AG04449 (cell line): ENCODE measurements around the gene HIVEP2.

ENCODE experiments used
- CTCF ChIA-PET: fragments of 350-600 bp; formaldehyde crosslinking; extraction: SDS; loops from one replicate; lab custom pipeline; 2021; ENCODE audit warnings: antibody characterized with exemption; lab: Yijun Ruan, JAX
- POLR2A ChIA-PET: fragments of 400-600, 350-600 bp; formaldehyde crosslinking; extraction: SDS; loops from one replicate; lab custom pipeline; 2020; ENCODE audit warnings: antibody characterized with exemption, inconsistent platforms; lab: Yijun Ruan, JAX
- DNase-seq: peaks from one replicate; pipeline ENCODE4 v3.0.0-alpha.2; 2010; ENCODE audit warnings: low read depth, low spot score
- H3K4me3 ChIP-seq: 2 replicates; pipeline ENCODE4 v1.5.1; 2011; ENCODE audit warnings: low read depth, mild to moderate bottlenecking, control low read depth, low read length
- TF ChIP-seq, protein P1 (sequence below): IDR thresholded peaks from one replicate; pipeline ENCODE4 v1.5.1; 2011; ENCODE audit warnings: mild to moderate bottlenecking, moderate library complexity, low read length, control low read depth, inconsistent platforms; ENCODE audit not compliant: insufficient read depth; ENCODE audit errors: missing control alignments

Gene HIVEP2

DNA sequence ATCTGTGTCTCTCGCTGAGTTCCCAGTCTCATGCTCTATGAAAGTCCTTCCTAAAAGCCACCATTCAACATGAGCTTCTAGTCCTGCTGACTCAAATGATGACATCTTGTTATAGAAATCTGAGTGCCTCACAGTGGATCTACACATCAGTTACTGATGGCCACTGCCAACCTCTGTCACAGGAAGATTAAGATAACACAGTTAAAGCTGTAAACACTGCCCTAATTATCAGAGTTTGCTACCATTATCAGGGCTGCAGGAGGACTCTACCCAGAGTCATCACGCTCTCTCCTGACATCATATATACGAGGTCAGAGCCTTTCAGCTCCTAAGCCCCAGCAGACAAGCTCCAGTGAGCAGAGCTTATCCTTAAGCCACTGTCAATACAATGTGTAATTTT, 63.2 kb downstream of the HIVEP2 start:
- ChIA-PET CTCF (interaction anchor here (1.0 to 2.8 kb wide), 4 partner anchors 8 to 546 kb away, joined by 3 to 9 read pairs (median 4); no protein-coding TSS in a partner anchor), POLR2A (interaction anchor here (0.6 to 1.4 kb wide), 3 partner anchors 35 to 256 kb away, joined by 3 to 5 read pairs (median 3); no protein-coding TSS in a partner anchor)
- DNase-seq = no peak
- H3K4me3 ChIP-seq = no peak overlapping the region
- TF ChIP-seq, protein P1, sequence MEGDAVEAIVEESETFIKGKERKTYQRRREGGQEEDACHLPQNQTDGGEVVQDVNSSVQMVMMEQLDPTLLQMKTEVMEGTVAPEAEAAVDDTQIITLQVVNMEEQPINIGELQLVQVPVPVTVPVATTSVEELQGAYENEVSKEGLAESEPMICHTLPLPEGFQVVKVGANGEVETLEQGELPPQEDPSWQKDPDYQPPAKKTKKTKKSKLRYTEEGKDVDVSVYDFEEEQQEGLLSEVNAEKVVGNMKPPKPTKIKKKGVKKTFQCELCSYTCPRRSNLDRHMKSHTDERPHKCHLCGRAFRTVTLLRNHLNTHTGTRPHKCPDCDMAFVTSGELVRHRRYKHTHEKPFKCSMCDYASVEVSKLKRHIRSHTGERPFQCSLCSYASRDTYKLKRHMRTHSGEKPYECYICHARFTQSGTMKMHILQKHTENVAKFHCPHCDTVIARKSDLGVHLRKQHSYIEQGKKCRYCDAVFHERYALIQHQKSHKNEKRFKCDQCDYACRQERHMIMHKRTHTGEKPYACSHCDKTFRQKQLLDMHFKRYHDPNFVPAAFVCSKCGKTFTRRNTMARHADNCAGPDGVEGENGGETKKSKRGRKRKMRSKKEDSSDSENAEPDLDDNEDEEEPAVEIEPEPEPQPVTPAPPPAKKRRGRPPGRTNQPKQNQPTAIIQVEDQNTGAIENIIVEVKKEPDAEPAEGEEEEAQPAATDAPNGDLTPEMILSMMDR = no peak

DNA sequence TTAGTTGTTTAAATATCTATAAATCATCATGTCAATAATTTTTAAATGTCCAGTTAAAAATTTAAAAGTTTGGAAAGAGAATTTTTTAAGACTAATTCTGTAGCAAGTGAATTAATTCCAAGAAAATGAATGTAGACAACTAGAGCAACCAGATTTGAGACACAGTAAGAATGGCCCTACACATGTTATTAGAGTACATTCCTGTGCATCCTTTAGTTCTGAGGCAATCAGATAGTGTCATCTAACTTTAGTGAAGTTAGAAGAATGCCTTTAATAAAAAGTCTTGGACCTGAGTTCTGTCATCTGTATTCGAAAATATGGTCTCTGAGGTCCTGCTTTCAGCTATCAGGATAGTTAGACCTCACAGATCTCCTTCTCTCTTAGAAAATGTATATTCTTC, 63.7 kb downstream of the HIVEP2 start:
- POLR2A ChIA-PET = interaction anchor here (0.6 kb wide), 1 partner anchor 34 kb away, joined by 3 read pairs; no protein-coding TSS in a partner anchor
- no peak for DNase-seq
- CTCF ChIA-PET = interaction anchor here (2.8 kb wide), 1 partner anchor 546 kb away, joined by 9 read pairs; no protein-coding TSS in a partner anchor

DNA sequence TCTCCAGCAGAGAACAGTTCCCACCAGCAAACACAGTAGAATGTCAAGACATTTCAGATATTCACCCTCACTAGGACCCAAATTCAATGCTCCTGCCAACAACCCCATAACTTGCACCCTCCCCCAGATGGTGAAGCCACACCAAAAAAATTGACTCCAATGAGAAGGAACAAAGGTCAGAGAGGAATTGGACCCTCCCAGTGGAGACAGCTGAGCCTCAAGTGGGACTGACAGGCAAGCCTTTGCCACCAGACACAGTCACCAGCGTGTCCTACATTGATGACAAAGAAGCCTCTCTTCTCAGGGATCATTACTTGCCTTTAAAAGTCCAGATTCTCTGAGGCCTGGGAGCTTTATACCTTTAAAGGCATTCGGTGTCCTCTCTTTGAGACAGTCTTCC, 64.8 kb downstream of the HIVEP2 start:
- POLR2A ChIA-PET = no interaction called here
- H3K4me3 ChIP-seq = no peak overlapping the region
- CTCF ChIA-PET = no interaction called here
- DNase-seq = no peak
- TF ChIP-seq, protein P1 = no peak

More for the DNA sequence above, 63.7 kb downstream of the HIVEP2 start:
- no peak overlapping the region for H3K4me3 ChIP-seq
- TF ChIP-seq, protein P1 = no peak

DNA sequence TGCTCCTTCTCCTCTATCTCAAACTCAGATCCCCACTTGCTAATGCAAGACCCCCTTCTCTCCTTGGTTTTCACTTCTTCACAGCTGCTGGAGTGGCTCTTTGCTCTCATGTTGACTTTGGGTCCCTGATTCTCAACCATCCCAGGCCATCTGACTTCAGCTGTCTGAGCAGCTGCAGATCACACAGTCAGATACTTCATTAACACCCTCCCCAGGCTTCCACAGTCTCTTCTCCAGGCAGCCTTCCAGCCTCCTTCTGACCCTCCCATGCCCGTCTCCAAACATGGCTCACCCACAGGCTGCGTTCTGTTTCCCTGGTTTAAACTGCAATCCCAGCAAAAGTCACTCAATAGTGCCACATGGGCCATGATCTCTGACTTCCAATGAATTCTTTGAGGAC, 65.4 kb downstream of the HIVEP2 start:
- no peak for DNase-seq
- POLR2A ChIA-PET = no interaction called here

DNA sequence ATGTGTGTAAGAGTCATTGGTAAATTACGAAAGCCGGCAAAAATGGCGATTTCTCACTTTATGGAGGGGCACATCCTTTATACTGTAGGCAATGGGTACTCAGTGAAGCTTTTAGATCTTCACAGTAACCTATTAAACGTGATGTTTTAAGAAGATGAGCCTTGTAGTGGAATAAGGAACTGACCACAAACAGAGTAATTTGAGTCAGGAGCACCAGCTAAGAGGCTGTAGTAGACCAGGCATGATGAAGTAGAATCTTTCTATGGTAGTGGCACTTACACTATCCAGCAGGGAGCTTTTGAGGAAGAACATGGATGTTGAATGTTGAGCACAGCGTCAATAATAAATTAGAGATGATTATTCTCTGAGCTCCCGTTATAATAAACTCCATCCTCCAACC, 65.9 kb downstream of the HIVEP2 start:
- DNase-seq = no peak
- ChIA-PET POLR2A (no interaction called here), CTCF (no interaction called here)
- TF ChIP-seq, protein P1 = no peak
- H3K4me3 ChIP-seq = no peak overlapping the region

More for the DNA sequence above, 65.4 kb downstream of the HIVEP2 start:
- CTCF ChIA-PET = no interaction called here
- TF ChIP-seq, protein P1 = no peak
- no peak overlapping the region for H3K4me3 ChIP-seq

DNA sequence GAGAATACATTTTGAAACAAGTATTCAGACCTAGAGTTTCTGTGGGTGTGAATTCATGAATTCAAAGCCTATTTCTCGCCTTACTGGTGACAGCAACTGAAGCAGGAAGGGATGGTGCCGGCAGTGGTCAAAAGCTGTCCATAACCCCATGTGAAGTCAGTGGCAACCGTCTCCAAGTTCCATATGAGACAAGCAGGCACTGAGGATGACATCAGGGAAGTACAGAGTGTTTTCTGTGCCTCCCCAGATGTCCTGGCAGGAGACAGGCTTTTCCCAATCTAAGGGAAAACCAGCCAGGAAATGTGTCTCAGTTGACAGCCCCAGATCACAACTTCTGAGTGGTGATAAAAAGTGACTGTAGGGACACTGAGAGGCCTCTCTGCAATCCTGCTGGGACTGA, 66.6 kb downstream of the HIVEP2 start:
- CTCF ChIA-PET = no interaction called here
- DNase-seq = no peak
- TF ChIP-seq, protein P1 = no peak
- POLR2A ChIA-PET = no interaction called here
- no peak overlapping the region for H3K4me3 ChIP-seq
